Keratinocyte (primary cell): ENCODE data around the gene HOXA10. TPM values are rescaled to one million over a fixed set of nuclear protein-coding genes. Genes with fewer than 3 reads are reported as not detected.

ENCODE experiments used
- DNase-seq: peaks from one replicate; pipeline ENCODE4 v3.0.0-alpha.2; 2011; ENCODE audit warnings: low read depth, missing footprints, low spot score
- FAIRE-seq: peaks from 2 replicates; lab custom pipeline; 2011; peaks lifted over from hg19 to GRCh38; lab: Jason Lieb, UNC
- H2AFZ ChIP-seq: 2 replicates; pipeline ENCODE4 v1.6.0; 2012; ENCODE audit warnings: low read length, control low read depth, inconsistent platforms; ENCODE audit not compliant: control insufficient read depth
- H3K27ac ChIP-seq: 2 replicates; pipeline ENCODE4 v1.5.1; 2011; ENCODE audit warnings: low read length; ENCODE audit not compliant: control insufficient read depth, insufficient read depth
- H3K27me3 ChIP-seq: 3 replicates; pipeline ENCODE4 v1.6.0; 2011; ENCODE audit warnings: low read length; ENCODE audit not compliant: control insufficient read depth, insufficient read depth; ENCODE audit errors: extremely low read depth
- H3K36me3 ChIP-seq, 2 experiments: 2 replicates in 1 of 2; 3 replicates in 1 of 2; pipeline ENCODE4 v1.5.1; 2011; ENCODE audit warnings: low read length in 2 of 2, mild to moderate bottlenecking in 1 of 2; ENCODE audit not compliant: control insufficient read depth in 2 of 2, insufficient read depth in 2 of 2; ENCODE audit errors: extremely low read depth in 1 of 2
- H3K4me1 ChIP-seq: 3 replicates; pipeline ENCODE4 v1.5.1; 2011; ENCODE audit warnings: low read length; ENCODE audit not compliant: control insufficient read depth, insufficient read depth; ENCODE audit errors: extremely low read depth
- H3K4me2 ChIP-seq: 3 replicates; pipeline ENCODE4 v1.6.0; 2011; ENCODE audit warnings: low read depth, low read length; ENCODE audit not compliant: control insufficient read depth, insufficient read depth; ENCODE audit errors: extremely low read depth
- H3K4me3 ChIP-seq, 3 experiments: fragments of 200-600 bp in 1 of 3; sonication (generic) in 1 of 3; 2 replicates in 2 of 3; 3 replicates in 1 of 3; pipeline ENCODE4 v1.5.1; 2011 to 2016; ENCODE audit warnings: low read length in 3 of 3, mild to moderate bottlenecking in 3 of 3, control low read depth in 2 of 3, inconsistent platforms in 1 of 3, low read depth in 1 of 3, mixed read lengths in 1 of 3, mixed run types in 1 of 3, moderate library complexity in 1 of 3; ENCODE audit not compliant: control insufficient read depth in 2 of 3, insufficient read depth in 2 of 3; ENCODE audit errors: extremely low read depth in 1 of 3
- H3K79me2 ChIP-seq: 2 replicates; pipeline ENCODE4 v1.6.0; 2012; ENCODE audit warnings: low read length; ENCODE audit not compliant: control insufficient read depth, insufficient read depth
- H3K9ac ChIP-seq: 3 replicates; pipeline ENCODE4 v1.6.0; 2011; ENCODE audit warnings: low read length; ENCODE audit not compliant: control insufficient read depth, insufficient read depth; ENCODE audit errors: extremely low read depth
- H3K9me1 ChIP-seq: 3 replicates; pipeline ENCODE4 v1.6.0; 2011; ENCODE audit warnings: low read length; ENCODE audit not compliant: control insufficient read depth, insufficient read depth; ENCODE audit errors: extremely low read depth
- H3K9me3 ChIP-seq: 2 replicates; pipeline ENCODE4 v1.5.1; 2012; ENCODE audit warnings: low read depth, low read length; ENCODE audit not compliant: control insufficient read depth
- H4K20me1 ChIP-seq: 3 replicates; pipeline ENCODE4 v1.6.0; 2011; ENCODE audit warnings: low read length; ENCODE audit not compliant: control insufficient read depth, insufficient read depth; ENCODE audit errors: extremely low read depth
- CTCF ChIP-seq, 3 experiments: IDR thresholded peaks in 1 of 3; conservative IDR thresholded peaks in 1 of 3; optimal IDR thresholded peaks in 1 of 3; 2 replicates in 2 of 3; 3 replicates in 1 of 3; pipeline versions ENCODE3 to v1.5.1; 2011; ENCODE audit warnings: low read length in 3 of 3, mild to moderate bottlenecking in 3 of 3, moderate library complexity in 2 of 3, control low read depth in 1 of 3, inconsistent platforms in 1 of 3; ENCODE audit not compliant: insufficient read depth in 2 of 3; ENCODE audit errors: extremely low read depth in 1 of 3
- EZH2 ChIP-seq: IDR thresholded peaks from one replicate; pipeline ENCODE4 v1.6.1; 2012; ENCODE audit warnings: inconsistent platforms, mild to moderate bottlenecking, low read length, moderate library complexity
- dilution Hi-C: fragments of 300-500 bp; cut with MboI; formaldehyde crosslinking; loops from one replicate; pipeline ENCODE4 v1.7.0; 2020; ENCODE audit warnings: low sequenced_read_pairs; ENCODE audit not compliant: extremely low pct_ligation_motif_present
- polyA plus RNA-seq, 5 experiments: library from polyadenylated mRNA; depleted of rRNA in 3 of 5; stranded (reverse) in 3 of 5; stranded (forward) in 1 of 5; unstranded in 1 of 5; fragments of >200 nt; gene quantifications; 1 replicate in 1 of 5; 2 replicates in 3 of 5; 3 replicates in 1 of 5; pipeline versions ENCODE4 v1.2.1 to v1.2.3, GENCODE V29; 2011 to 2012; ENCODE audit warnings: missing spikeins in 2 of 5, low read depth in 1 of 5, low replicate concordance in 1 of 5

The HOXA10 gene
- polyA plus RNA-seq, 1 donor (not counting 4 experiments of a cell fraction or from before 2014, with no cell fraction given), result 2.4 TPM

- Histone ChIP-seq H3K9me1 (no peaks in the 10 kb centered on the region), H2AFZ (peak within 1 kb of the TSS; percentile 74), H3K27me3 (peaks cover 79% of the 10 kb centered on the region), H3K9ac (peak within 1 kb of the TSS; percentile 60), H3K27ac (no peak within 1 kb of the TSS), H3K79me2 (no peaks in the 10 kb centered on the region), H4K20me1 (no peaks in the 10 kb centered on the region), H3K9me3 (no peaks in the 10 kb centered on the region), H3K4me2 (peak within 1 kb of the TSS; percentile 79), H3K4me1 (peaks cover 13% of the 10 kb centered on the region), H3K4me3 (peak within 1 kb of the TSS; percentile 34 to 74 (median 44)), H3K36me3 (no peaks in the 10 kb centered on the region)
- DNase-seq (no peak), FAIRE-seq (no peak)
- dilution Hi-C loops, result no loop called here
- TF ChIP-seq EZH2 (peak; percentile 39), CTCF (optimal IDR thresholded peaks at IDR 0.05 in 1 of 3, IDR thresholded peaks at IDR 0.05 in 1 of 3, conservative IDR thresholded peaks at IDR 0.05 in 1 of 3; ENCODE audit: extremely low read depth in 1 of 3, insufficient read depth in 2 of 3, low read length in 3 of 3) (no peak)
These were observed 11.1 kb upstream of the HOXA10 start, which contains the start of gene HOXA11 for GRCh38 chr7:27185013-27185853. TSS of gene HOXA11 (minus strand) at chr7:27185232. CDS start at chr7:27185144, 88 bp downstream.

- Histone ChIP-seq H3K9me3 (no peaks in the 10 kb centered on the region), H3K27ac (no peak overlapping the region), H3K27me3 (peaks cover 71% of the 10 kb centered on the region), H3K36me3 (no peaks in the 10 kb centered on the region), H3K9ac (peak overlapping the region; percentile 60), H3K4me2 (peak overlapping the region; percentile 79), H3K4me1 (peaks cover 15% of the 10 kb centered on the region), H3K79me2 (no peaks in the 10 kb centered on the region), H3K9me1 (no peaks in the 10 kb centered on the region), H4K20me1 (no peaks in the 10 kb centered on the region), H2AFZ (peak overlapping the region; percentile 74), H3K4me3 (peak overlapping the region; percentile 34 to 74 (median 44))
- dilution Hi-C loops, result no loop called here
- TF ChIP-seq EZH2, result peak; percentile 16
- no peak for TF ChIP-seq CTCF (optimal IDR thresholded peaks at IDR 0.05 in 1 of 3, IDR thresholded peaks at IDR 0.05 in 1 of 3, conservative IDR thresholded peaks at IDR 0.05 in 1 of 3; ENCODE audit: extremely low read depth in 1 of 3, insufficient read depth in 2 of 3, low read length in 3 of 3)
- FAIRE-seq (no peak), DNase-seq (no peak)
These were observed 10.4 kb upstream of the HOXA10 start for GRCh38 chr7:27184337-27185012.
